Breast epithelium (tissue), 4 donors: ENCODE measurements around the gene ALOXE3. TPM values are rescaled to one million over a fixed set of nuclear protein-coding genes. Genes with fewer than 3 reads are reported as not detected.
"Not testable (repeated sequence)": the region's sequence is repeated elsewhere in the genome, so short reads cannot be mapped to it uniquely, and the experiment has no call there.

Experiments used
- DNase-seq, 2 donors: peaks; one replicate each; pipeline ENCODE4 v3.0.0-alpha.2; 2019; ENCODE audit warnings: low spot score in 2 of 2
- H3K27ac ChIP-seq, 2 donors: fragments of 200-600 bp; sonication (generic) in 1 of 2; one replicate each; pipeline ENCODE4 v1.5.1; 2016 to 2019; ENCODE audit warnings: mild to moderate bottlenecking in 1 of 2
- H3K27me3 ChIP-seq, 2 donors: fragments of 200-600 bp; sonication (generic) in 1 of 2; one replicate each; pipeline versions ENCODE4 v1.5.1 to v1.6.0; 2017 to 2019; ENCODE audit warnings: control low read depth in 1 of 2, mild to moderate bottlenecking in 1 of 2
- H3K36me3 ChIP-seq: fragments of 200-600 bp; one replicate; pipeline ENCODE4 v1.5.1; 2019
- H3K4me1 ChIP-seq, 2 donors: fragments of 200-600 bp; sonication (generic); one replicate each; pipeline ENCODE4 v1.5.1; 2016 to 2019; ENCODE audit warnings: control low read depth in 1 of 2
- H3K4me3 ChIP-seq, 3 donors: fragments of 200-600 bp; sonication (generic); 1 replicate in 2 of 3; 2 replicates in 1 of 3; pipeline ENCODE4 v1.5.1; 2016 to 2019; ENCODE audit warnings: mild to moderate bottlenecking in 3 of 3, moderate library complexity in 2 of 3
- H3K9me3 ChIP-seq, 2 donors: fragments of 200-600 bp; sonication (generic) in 1 of 2; one replicate each; pipeline ENCODE4 v1.5.1; 2016 to 2019; ENCODE audit warnings: control low read depth in 1 of 2
- CTCF ChIP-seq, 3 donors: fragments of 450-650 bp; IDR thresholded peaks; one replicate each; pipeline ENCODE4 v1.5.1; 2016 to 2017; ENCODE audit warnings: antibody characterized with exemption in 3 of 3, mild to moderate bottlenecking in 3 of 3, moderate library complexity in 3 of 3
- POLR2A ChIP-seq: fragments of 450-650 bp; IDR thresholded peaks from one replicate; pipeline ENCODE4 v1.6.1; 2016; ENCODE audit warnings: antibody characterized with exemption, mild to moderate bottlenecking, moderate library complexity
- POLR2AphosphoS5 ChIP-seq, 3 donors: sonication (generic); formaldehyde crosslinking; IDR thresholded peaks; one replicate each; pipeline ENCODE4 v1.6.1; 2017; ENCODE audit warnings: antibody characterized with exemption in 3 of 3
- intact Hi-C: fragments of 100-400 bp; cut with DNase I; formaldehyde crosslinking; loops from one replicate; pipeline ENCODE4 v1.15.1; 2023; ENCODE audit warnings: low total_unique reads
- total RNA-seq, 3 donors: library from RNA; depleted of rRNA; stranded (reverse); fragments of >200 nt; gene quantifications; one replicate each; pipeline ENCODE4 v1.1.0, GENCODE V29; 2016

Gene ALOXE3
- total RNA-seq, 3 donors from 2014 or later = 0.73 TPM; not detected in 2

- no peak overlapping the region for H3K4me3 ChIP-seq
- TF ChIP-seq POLR2AphosphoS5 (IDR thresholded peaks at IDR 0.05) (no peak), CTCF (IDR thresholded peaks at IDR 0.05) (no peak), POLR2A (no peak)
- no peaks in the 10 kb centered on the region for H3K36me3 ChIP-seq
- no peak overlapping the region for H3K27ac ChIP-seq
- peaks cover 0 to 17% of the 10 kb centered on the region in 2 donors for H3K27me3 ChIP-seq
- no peak for DNase-seq
- H3K4me1 ChIP-seq = no peaks in the 10 kb centered on the region
- no peaks in the 10 kb centered on the region for H3K9me3 ChIP-seq
- intact Hi-C loops = no loop called here
Measured at GRCh38 chr17:8082292-8082691, 36.0 kb downstream of the ALOXE3 start.

- H3K27ac ChIP-seq = no peak overlapping the region
- H3K36me3 ChIP-seq = no peaks in the 10 kb centered on the region
- H3K9me3 ChIP-seq = no peaks in the 10 kb centered on the region
- H3K27me3 ChIP-seq = peaks cover 0 to 21% of the 10 kb centered on the region in 2 donors
- TF ChIP-seq POLR2AphosphoS5 (IDR thresholded peaks at IDR 0.05) (no peak), CTCF (IDR thresholded peaks at IDR 0.05) (no peak), POLR2A (no peak)
- DNase-seq = no peak
- H3K4me1 ChIP-seq = no peaks in the 10 kb centered on the region
- intact Hi-C loops = no loop called here
- H3K4me3 ChIP-seq = no peak overlapping the region
Measured at GRCh38 chr17:8081876-8082275, 36.4 kb downstream of the ALOXE3 start.

- TF ChIP-seq POLR2A (no peak), POLR2AphosphoS5 (IDR thresholded peaks at IDR 0.05) (no peak), CTCF (IDR thresholded peaks at IDR 0.05) (no peak)
- no peak for DNase-seq
- H3K27me3 ChIP-seq = peaks cover 0 to 32% of the 10 kb centered on the region in 2 donors
Measured at GRCh38 chr17:8080799-8081219, 37.5 kb downstream of the ALOXE3 start.

GRCh38 chr17:8080208-8080798 lies 38.0 kb downstream of the ALOXE3 start:
- H3K9me3 ChIP-seq = no peaks in the 10 kb centered on the region
- H3K4me3 ChIP-seq = peak overlapping the region; percentile 27 to 65 (median 53)
- no peak for DNase-seq
- H3K27me3 ChIP-seq = peaks cover 0 to 37% of the 10 kb centered on the region in 2 donors
- TF ChIP-seq CTCF (IDR thresholded peaks at IDR 0.05) = no peak
- no peak for TF ChIP-seq POLR2AphosphoS5 (IDR thresholded peaks at IDR 0.05)
- TF ChIP-seq POLR2A = no peak
- no peaks in the 10 kb centered on the region for H3K4me1 ChIP-seq
- intact Hi-C loops = no loop called here
- no peak overlapping the region for H3K27ac ChIP-seq
- no peaks in the 10 kb centered on the region for H3K36me3 ChIP-seq

More at GRCh38 chr17:8080799-8081219, 37.5 kb downstream of the ALOXE3 start:
- H3K4me1 ChIP-seq = no peaks in the 10 kb centered on the region
- no peaks in the 10 kb centered on the region for H3K9me3 ChIP-seq
- intact Hi-C loops = no loop called here
- no peak overlapping the region for H3K27ac ChIP-seq
- H3K4me3 ChIP-seq = no peak overlapping the region
- no peaks in the 10 kb centered on the region for H3K36me3 ChIP-seq

- Histone ChIP-seq H3K27me3 (peaks cover 0 to 42% of the 10 kb centered on the region in 2 donors), H3K27ac (peak overlapping the region in 1 of 2 donors; percentile 33), H3K9me3 (no peaks in the 10 kb centered on the region), H3K4me3 (peak overlapping the region; percentile 27 to 65 (median 53)), H3K36me3 (no peaks in the 10 kb centered on the region), H3K4me1 (no peaks in the 10 kb centered on the region)
- TF ChIP-seq CTCF (IDR thresholded peaks at IDR 0.05) (peak; percentile 72 to 82 (median 74)), POLR2A (no peak)
- peak in 1 of 2 donors; percentile 65 for DNase-seq
- intact Hi-C loops = no loop called here
Measured at GRCh38 chr17:8079291-8080207, 38.8 kb downstream of the ALOXE3 start.

- H3K27ac ChIP-seq, intact Hi-C loops, H3K4me1 ChIP-seq, H3K9me3 ChIP-seq, DNase-seq, H3K4me3 ChIP-seq, H3K36me3 ChIP-seq: not testable (repeated sequence)
- H3K27me3 ChIP-seq = peaks cover 2 to 52% of the 10 kb centered on the region in 2 donors
Measured at GRCh38 chr17:8077939-8078338, 40.4 kb downstream of the ALOXE3 start.
